Peyer's patch (tissue), 4 donors: ENCODE measurements around the gene TMEM187.

Experiments used
- POLR2A ChIP-seq, 2 donors: fragments of 450-650 bp; IDR thresholded peaks; one replicate each; pipeline ENCODE4 v1.5.1; 2017; ENCODE audit warnings: antibody characterized with exemption in 2 of 2, mild to moderate bottlenecking in 2 of 2, moderate library complexity in 2 of 2
- TF ChIP-seq, protein P1 (sequence below), 6 experiments: fragments of 450-650 bp in 4 of 6; fragments of 200-600 bp in 2 of 6; sonication (generic) in 1 of 6; IDR thresholded peaks; one replicate each; pipeline ENCODE4 v1.5.1; 2017 to 2019; ENCODE audit warnings: antibody characterized with exemption in 6 of 6, mild to moderate bottlenecking in 3 of 6, moderate library complexity in 1 of 6

DNA sequence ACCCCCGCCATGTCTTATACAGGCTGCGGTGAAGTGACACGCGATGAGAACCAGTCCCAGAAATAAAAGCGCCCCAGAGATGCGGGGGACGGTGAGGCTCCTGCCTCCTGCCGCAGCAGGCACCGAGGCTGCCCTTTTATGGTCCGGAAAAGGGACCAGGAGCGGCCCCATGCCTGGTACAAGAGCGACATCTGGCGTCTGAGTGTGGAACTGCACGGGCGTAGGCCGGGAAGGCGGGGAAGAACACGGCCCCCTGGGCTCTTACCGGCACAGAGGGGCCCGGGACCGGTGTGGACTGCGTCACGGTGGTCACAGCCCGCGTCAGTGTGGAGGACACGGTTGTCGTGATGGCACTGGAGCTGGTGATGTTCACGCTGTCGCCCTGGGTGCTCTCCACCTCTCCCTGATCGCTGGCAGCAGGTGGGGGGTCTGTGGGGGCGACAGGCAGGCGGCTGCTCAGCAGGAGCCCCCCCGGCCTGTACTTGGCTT lies 19.2 kb upstream of the TMEM187 start:
- TF ChIP-seq POLR2A (IDR thresholded peaks at IDR 0.05), result no peak
- TF ChIP-seq, protein P1, sequence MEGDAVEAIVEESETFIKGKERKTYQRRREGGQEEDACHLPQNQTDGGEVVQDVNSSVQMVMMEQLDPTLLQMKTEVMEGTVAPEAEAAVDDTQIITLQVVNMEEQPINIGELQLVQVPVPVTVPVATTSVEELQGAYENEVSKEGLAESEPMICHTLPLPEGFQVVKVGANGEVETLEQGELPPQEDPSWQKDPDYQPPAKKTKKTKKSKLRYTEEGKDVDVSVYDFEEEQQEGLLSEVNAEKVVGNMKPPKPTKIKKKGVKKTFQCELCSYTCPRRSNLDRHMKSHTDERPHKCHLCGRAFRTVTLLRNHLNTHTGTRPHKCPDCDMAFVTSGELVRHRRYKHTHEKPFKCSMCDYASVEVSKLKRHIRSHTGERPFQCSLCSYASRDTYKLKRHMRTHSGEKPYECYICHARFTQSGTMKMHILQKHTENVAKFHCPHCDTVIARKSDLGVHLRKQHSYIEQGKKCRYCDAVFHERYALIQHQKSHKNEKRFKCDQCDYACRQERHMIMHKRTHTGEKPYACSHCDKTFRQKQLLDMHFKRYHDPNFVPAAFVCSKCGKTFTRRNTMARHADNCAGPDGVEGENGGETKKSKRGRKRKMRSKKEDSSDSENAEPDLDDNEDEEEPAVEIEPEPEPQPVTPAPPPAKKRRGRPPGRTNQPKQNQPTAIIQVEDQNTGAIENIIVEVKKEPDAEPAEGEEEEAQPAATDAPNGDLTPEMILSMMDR (IDR thresholded peaks at IDR 0.05), result peak; percentile 88 to 99 (median 92)
